ENCODE results near the gene PPARD.
"Not testable (repeated sequence)": the region's sequence is repeated elsewhere in the genome, so short reads cannot be mapped to it uniquely, and the experiment has no call there.

PPARD gene

DNA sequence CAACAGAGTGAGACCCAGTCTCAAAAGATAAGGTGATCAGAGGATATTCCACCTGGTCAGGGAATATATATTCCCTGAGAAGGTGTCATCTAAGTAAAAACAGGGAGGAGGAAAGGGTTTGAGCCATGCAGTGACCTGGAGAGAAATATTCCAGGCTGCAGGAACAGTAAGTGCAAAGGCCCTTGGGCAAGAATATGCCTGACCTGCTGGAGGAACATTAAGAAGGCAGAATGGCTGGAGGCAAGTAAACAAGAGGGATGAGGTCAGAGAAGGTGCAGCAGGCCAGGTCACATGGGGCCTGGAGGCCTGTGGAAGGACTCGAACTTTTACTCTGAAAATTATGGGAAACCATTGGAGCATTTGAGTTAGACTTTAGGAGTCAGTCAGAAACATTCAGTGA is 38.1 kb upstream of the PPARD start:
- no peak overlapping the region for H3K9ac ChIP-seq (ENCODE audit: low read length)
- no peak overlapping the region for H3K27ac ChIP-seq (ENCODE audit: low read depth, low read length)

DNA sequence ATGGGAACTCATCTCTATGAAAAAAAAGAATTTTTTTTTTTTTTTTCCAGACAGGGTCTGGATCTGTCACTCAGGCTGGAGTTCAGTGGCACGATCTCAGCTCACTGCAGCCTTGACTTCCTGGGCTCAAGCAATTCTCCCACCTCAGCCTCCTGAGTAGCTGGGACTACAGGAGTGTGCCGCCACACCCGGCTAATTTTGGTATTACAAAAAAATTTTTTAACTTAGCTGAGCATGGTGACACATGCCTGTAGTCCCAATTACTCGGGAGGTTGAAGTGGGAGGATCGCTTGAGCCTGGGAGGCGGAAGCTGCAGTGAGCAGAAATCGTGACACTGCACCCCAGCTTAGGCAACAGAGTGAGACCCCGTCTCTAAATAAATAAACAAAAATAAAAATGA is 37.2 kb upstream of the PPARD start:
- no peak overlapping the region for H3K27ac ChIP-seq (ENCODE audit: low read depth, low read length)
- no peaks in the 10 kb centered on the region for H3K27me3 ChIP-seq (ENCODE audit: control insufficient read depth, insufficient read depth, low read length)
- H3K4me1 ChIP-seq (ENCODE audit: control insufficient read depth, insufficient read depth, low read length): no peaks in the 10 kb centered on the region
- H3K4me3 ChIP-seq (ENCODE audit: low read length): no peak overlapping the region
- H3K9ac ChIP-seq (ENCODE audit: low read length): no peak overlapping the region
- no peaks in the 10 kb centered on the region for H3K36me3 ChIP-seq (ENCODE audit: control insufficient read depth, insufficient read depth, low read length)

More for the DNA sequence above, 38.1 kb upstream of the PPARD start:
- H3K36me3 ChIP-seq (ENCODE audit: control insufficient read depth, insufficient read depth, low read length): no peaks in the 10 kb centered on the region
- no peaks in the 10 kb centered on the region for H3K27me3 ChIP-seq (ENCODE audit: control insufficient read depth, insufficient read depth, low read length)
- H3K4me1 ChIP-seq (ENCODE audit: control insufficient read depth, insufficient read depth, low read length): no peaks in the 10 kb centered on the region
- no peak overlapping the region for H3K4me3 ChIP-seq (ENCODE audit: low read length)

DNA sequence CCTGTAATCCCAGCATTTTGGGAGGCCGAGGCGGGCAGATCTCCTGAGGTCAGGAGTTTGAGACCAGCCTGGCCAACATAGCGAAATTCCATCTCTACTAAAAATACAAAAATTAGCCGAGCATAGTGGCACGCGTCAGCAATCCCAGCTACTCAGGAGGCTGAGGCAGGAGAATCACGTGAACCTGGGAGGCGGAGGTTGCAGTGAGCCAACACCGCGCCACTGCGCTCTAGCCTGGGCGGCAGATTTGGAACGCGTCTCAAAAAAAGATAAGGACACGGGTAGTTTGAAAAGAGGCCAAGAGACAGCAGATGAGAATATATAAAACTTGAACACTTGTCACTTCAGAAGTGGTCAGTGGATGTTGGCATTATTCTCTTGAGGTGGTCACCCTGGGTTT is 35.2 kb upstream of the PPARD start:
- H3K4me3 ChIP-seq (ENCODE audit: low read length); H3K9ac ChIP-seq (ENCODE audit: low read length); H3K27ac ChIP-seq (ENCODE audit: low read depth, low read length); H3K27me3 ChIP-seq (ENCODE audit: control insufficient read depth, insufficient read depth, low read length); H3K36me3 ChIP-seq (ENCODE audit: control insufficient read depth, insufficient read depth, low read length); H3K4me1 ChIP-seq (ENCODE audit: control insufficient read depth, insufficient read depth, low read length): not testable (repeated sequence)

DNA sequence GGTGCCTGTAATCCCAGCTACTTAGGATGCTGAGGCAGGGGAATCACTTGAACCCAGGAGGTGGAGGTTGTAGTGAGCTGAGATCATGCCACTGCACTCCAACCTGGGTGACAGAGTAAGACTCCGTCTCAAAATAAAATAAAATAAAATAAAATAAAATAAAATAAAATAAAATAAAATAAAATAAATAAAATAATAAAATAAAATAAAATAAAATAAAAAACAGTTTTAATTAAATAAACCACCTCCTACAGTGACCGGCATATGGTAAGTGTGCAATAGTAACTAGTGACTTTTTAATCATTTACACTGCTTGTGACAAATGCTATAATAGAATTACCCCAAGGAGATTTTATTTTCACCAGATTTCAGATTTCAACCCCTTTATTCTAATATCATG is 33.8 kb upstream of the PPARD start:
- H3K4me1 ChIP-seq (ENCODE audit: control insufficient read depth, insufficient read depth, low read length); H3K27me3 ChIP-seq (ENCODE audit: control insufficient read depth, insufficient read depth, low read length); H3K36me3 ChIP-seq (ENCODE audit: control insufficient read depth, insufficient read depth, low read length); H3K9ac ChIP-seq (ENCODE audit: low read length); H3K27ac ChIP-seq (ENCODE audit: low read depth, low read length); H3K4me3 ChIP-seq (ENCODE audit: low read length): not testable (repeated sequence)

DNA sequence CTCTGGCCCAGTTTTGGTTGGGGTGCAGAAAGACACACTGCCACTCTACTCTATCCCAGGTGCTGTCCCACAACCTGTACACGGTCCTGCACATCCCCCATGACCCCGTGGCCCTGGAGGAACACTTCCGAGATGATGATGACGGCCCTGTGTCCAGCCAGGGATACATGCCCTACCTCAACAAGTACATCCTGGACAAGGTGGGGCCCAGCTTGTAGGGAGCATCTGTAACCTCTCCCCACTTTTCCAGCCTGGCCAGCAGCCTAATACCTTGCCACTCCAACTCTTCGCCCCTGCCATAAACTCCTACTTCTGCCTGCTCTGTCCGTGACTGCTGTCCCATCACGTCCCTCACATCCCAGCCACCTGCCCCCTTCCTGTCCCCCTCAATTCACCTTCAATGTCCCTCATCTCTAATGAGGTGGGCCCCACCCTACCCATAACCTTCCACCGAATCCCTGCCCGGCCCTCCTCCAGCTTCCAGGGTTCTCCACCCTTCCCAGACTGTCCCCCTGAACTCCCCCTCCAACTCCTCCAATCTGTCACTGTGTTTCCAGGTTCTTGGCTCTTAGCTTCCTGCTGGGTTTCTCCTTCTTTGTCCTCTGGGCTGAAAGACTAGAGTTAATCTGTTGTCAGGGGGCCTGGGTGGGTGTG is 32.6 kb upstream of the PPARD start:
- no peak overlapping the region for H3K4me3 ChIP-seq (ENCODE audit: low read length)
- H3K27me3 ChIP-seq (ENCODE audit: control insufficient read depth, insufficient read depth, low read length): no peaks in the 10 kb centered on the region
- no peak overlapping the region for H3K27ac ChIP-seq (ENCODE audit: low read depth, low read length)
- H3K4me1 ChIP-seq (ENCODE audit: control insufficient read depth, insufficient read depth, low read length): no peaks in the 10 kb centered on the region
- no peak overlapping the region for H3K9ac ChIP-seq (ENCODE audit: low read length)
- no peaks in the 10 kb centered on the region for H3K36me3 ChIP-seq (ENCODE audit: control insufficient read depth, insufficient read depth, low read length)

DNA sequence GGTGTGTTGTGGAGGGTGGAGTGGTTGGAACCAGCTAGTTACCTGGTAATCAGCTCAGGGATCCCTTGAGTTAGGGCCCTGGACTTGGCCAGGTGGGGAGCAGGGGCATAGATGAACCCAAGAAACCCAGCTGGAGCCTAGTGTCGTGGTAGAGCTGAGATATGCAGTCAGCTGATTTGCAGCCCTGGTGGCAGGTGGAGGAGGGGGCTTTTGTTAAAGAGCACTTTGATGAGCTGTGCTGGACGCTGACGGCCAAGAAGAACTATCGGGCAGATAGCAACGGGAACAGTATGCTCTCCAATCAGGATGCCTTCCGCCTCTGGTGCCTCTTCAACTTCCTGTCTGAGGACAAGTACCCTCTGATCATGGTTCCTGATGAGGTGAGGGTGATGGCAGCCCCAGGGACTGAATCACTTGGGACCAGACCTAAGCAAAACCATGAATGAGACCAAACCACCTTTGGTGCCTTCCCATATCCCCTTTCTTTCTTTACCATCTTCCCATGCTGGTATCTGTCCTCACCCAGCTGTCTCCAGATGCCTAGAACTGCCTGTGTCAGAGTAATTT is 32.0 kb upstream of the PPARD start:
- no peaks in the 10 kb centered on the region for H3K4me1 ChIP-seq (ENCODE audit: control insufficient read depth, insufficient read depth, low read length)
- H3K36me3 ChIP-seq (ENCODE audit: control insufficient read depth, insufficient read depth, low read length): no peaks in the 10 kb centered on the region
- no peak overlapping the region for H3K9ac ChIP-seq (ENCODE audit: low read length)
- no peaks in the 10 kb centered on the region for H3K27me3 ChIP-seq (ENCODE audit: control insufficient read depth, insufficient read depth, low read length)
- no peak overlapping the region for H3K4me3 ChIP-seq (ENCODE audit: low read length)
- no peak overlapping the region for H3K27ac ChIP-seq (ENCODE audit: low read depth, low read length)

DNA sequence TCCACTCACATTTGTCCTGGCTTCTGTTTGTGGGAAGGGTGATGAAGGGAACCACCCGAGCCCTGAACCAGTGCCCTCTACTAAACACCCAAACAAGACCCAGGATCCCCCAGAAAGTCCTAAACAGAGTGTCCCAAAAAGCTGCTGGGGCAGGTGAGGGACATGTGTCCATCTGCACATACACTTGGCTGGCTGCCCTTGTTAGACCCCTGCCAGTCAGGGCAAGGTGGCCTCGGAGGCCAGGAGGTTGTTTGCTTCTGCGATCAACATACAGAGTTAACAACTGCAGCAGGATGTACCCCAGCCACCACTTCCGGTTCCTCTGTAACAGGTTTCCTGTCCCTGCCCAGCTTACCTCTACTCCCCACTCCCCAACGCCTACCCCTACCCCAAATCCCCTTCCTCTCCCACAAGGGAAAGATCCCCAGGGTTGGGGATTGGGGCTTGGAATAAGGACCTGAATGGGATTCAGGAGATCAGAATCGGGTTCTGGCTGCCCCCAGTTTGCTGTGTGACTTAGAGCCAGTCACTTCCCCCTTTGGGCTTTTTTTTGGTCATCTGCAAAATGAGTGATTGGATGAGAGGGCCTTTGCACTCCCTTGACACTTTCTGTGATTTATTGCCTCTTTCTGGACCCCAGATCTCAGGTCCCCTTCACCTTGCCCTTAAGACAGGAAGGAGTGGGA is 30.8 kb upstream of the PPARD start:
- Histone ChIP-seq H3K4me3 (ENCODE audit: low read length) (no peak overlapping the region), H3K27me3 (ENCODE audit: control insufficient read depth, insufficient read depth, low read length) (no peaks in the 10 kb centered on the region), H3K4me1 (ENCODE audit: control insufficient read depth, insufficient read depth, low read length) (no peaks in the 10 kb centered on the region), H3K9ac (ENCODE audit: low read length) (peak overlapping the region; percentile 10), H3K36me3 (ENCODE audit: control insufficient read depth, insufficient read depth, low read length) (no peaks in the 10 kb centered on the region), H3K27ac (ENCODE audit: low read depth, low read length) (no peak overlapping the region)

DNA sequence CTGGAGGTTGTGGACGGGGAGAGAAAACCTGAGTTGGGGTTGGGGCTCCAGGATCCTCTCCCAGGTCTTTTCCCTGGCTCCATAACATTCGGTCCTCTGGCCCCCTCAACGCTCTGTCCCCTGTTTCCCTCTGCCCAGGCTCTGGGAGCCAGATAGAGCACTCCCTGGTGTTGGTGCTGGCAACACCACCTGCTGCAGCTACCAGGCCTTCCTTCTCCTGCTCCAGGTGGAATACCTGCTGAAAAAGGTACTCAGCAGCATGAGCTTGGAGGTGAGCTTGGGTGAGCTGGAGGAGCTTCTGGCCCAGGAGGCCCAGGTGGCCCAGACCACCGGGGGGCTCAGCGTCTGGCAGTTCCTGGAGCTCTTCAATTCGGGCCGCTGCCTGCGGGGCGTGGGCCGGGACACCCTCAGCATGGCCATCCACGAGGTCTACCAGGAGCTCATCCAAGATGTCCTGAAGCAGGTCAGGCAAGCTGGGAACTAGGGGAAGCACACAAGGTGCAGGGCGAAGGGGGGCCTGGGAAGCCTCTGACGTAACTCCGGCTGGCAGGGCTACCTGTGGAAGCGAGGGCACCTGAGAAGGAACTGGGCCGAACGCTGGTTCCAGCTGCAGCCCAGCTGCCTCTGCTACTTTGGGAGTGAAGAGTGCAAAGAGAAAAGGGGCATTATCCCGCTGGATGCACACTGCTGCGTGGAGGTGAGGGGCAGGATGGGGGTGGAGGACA is 30.1 kb upstream of the PPARD start:
- H3K36me3 ChIP-seq (ENCODE audit: control insufficient read depth, insufficient read depth, low read length): no peaks in the 10 kb centered on the region
- H3K4me1 ChIP-seq (ENCODE audit: control insufficient read depth, insufficient read depth, low read length): no peaks in the 10 kb centered on the region
- H3K9ac ChIP-seq (ENCODE audit: low read length): peak overlapping the region; percentile 10
- H3K27me3 ChIP-seq (ENCODE audit: control insufficient read depth, insufficient read depth, low read length): no peaks in the 10 kb centered on the region
- H3K27ac ChIP-seq (ENCODE audit: low read depth, low read length): no peak overlapping the region
- H3K4me3 ChIP-seq (ENCODE audit: low read length): no peak overlapping the region

DNA sequence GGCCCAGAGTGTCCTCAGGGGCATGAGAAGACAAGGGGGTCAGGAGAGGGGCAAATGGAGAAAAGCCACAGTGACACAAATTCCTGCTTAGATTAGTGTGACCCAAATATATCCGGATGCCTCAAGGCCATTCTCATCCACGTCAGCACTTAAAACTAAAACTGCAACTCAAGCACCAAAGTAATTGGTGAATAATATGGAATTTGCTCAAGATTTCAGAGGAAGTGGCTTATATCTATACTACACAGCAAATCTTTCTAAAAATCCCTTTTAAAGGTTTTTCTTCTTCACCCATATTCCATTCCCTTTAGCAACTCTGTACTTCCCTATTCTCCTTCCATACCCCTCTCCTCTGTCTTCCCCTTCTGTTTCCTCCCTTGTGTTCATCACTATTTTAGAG is 29.6 kb upstream of the PPARD start:
- no peak overlapping the region for H3K27ac ChIP-seq (ENCODE audit: low read depth, low read length)
- peaks cover 3% of the 10 kb centered on the region for H3K4me1 ChIP-seq (ENCODE audit: control insufficient read depth, insufficient read depth, low read length)
- no peaks in the 10 kb centered on the region for H3K27me3 ChIP-seq (ENCODE audit: control insufficient read depth, insufficient read depth, low read length)
- no peaks in the 10 kb centered on the region for H3K36me3 ChIP-seq (ENCODE audit: control insufficient read depth, insufficient read depth, low read length)
- no peak overlapping the region for H3K9ac ChIP-seq (ENCODE audit: low read length)
- no peak overlapping the region for H3K4me3 ChIP-seq (ENCODE audit: low read length)

DNA sequence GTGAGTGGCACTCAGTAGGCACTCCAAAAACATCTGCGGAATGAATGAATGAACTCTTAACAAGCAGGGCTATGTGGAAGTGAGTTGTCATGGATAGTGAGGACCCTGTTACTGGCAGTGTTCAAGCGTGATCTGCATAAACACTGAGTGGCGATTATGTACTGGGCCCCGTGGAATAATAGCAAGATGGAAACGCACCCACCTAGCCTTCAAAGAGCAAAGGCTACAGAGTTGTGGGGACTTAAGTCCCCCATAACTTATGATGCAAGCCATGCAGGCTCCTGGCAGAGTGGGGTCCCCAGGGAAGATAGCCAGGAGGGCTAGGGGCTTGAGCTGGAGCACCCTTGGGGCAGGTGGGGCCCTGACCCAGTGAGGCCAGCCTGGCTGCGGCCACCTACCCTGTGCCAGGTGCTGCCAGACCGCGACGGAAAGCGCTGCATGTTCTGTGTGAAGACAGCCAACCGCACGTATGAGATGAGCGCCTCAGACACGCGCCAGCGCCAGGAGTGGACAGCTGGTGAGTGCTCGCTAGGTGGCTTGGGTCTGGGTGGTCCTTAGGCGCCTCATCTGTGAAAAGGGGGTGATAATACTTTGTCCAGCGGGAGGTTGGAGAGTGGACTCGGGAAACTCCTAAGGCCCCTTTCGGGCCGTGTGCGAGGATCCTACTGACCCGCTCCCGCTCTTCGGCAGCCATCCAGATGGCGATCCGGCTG is 24.7 kb upstream of the PPARD start:
- Histone ChIP-seq H3K27ac (ENCODE audit: low read depth, low read length) (no peak overlapping the region), H3K36me3 (ENCODE audit: control insufficient read depth, insufficient read depth, low read length) (peaks cover 7% of the 10 kb centered on the region), H3K4me3 (ENCODE audit: low read length) (peak overlapping the region; percentile 69), H3K4me1 (ENCODE audit: control insufficient read depth, insufficient read depth, low read length) (peaks cover 3% of the 10 kb centered on the region), H3K27me3 (ENCODE audit: control insufficient read depth, insufficient read depth, low read length) (no peaks in the 10 kb centered on the region), H3K9ac (ENCODE audit: low read length) (no peak overlapping the region)

DNA sequence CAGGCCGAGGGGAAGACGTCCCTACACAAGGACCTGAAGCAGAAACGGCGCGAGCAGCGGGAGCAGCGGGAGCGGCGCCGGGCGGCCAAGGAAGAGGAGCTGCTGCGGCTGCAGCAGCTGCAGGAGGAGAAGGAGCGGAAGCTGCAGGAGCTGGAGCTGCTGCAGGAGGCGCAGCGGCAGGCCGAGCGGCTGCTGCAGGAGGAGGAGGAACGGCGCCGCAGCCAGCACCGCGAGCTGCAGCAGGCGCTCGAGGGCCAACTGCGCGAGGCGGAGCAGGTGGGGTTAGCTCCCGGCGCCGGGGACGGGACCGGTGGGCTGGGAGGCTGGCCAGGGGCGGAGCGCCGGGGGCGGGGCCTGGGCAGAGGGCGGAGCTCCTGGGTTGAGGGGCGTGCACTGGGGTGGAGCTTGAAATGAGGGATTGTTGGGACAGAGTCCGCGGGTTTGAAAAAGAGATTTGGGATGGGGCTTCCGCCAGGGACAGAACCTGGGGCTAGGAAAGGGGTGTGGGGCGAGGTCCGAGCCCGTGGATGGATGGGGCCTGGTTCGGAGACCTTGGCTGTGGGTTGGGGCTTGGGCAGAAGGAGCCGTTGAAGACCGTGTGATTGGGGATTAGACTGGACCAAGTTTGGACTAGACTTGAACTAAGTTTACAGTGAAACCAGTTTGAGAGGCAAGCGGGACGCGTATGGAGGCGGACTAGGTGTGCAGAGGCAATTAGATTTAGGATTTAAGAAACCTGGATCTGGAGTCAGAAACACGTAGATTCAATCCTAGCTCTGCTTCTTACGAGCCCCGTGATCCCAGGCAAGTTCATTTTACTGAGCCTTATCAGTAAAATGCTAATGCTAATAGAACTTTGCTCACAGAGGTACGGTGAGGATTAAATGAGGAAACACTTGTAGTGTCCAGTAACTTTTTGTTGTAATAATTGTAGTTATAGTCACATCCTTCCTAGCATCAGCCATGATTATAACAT is 23.9 kb upstream of the PPARD start:
- H3K36me3 ChIP-seq (ENCODE audit: control insufficient read depth, insufficient read depth, low read length): peaks cover 7% of the 10 kb centered on the region
- H3K4me3 ChIP-seq (ENCODE audit: low read length): peak overlapping the region; percentile 69
- no peaks in the 10 kb centered on the region for H3K27me3 ChIP-seq (ENCODE audit: control insufficient read depth, insufficient read depth, low read length)
- peak overlapping the region; percentile 36 for H3K27ac ChIP-seq (ENCODE audit: low read depth, low read length)
- H3K4me1 ChIP-seq (ENCODE audit: control insufficient read depth, insufficient read depth, low read length): peaks cover 3% of the 10 kb centered on the region
- no peak overlapping the region for H3K9ac ChIP-seq (ENCODE audit: low read length)

Data from rectal smooth muscle tissue (tissue), 1 donor.